RWPE2 (cell line): Measurements from ENCODE around the gene PCDHGA1.
A peak's percentile ranks its signal among the peaks of the same experiment; 100 is the strongest.
"Not testable (repeated sequence)": the region's sequence is repeated elsewhere in the genome, so short reads cannot be mapped to it uniquely, and the experiment has no call there.

Experiments used
- ATAC-seq: fragments of 200-7000 bp; cut with Tn5 transposase; 3 replicates; pipeline ENCODE4 v1.9.1; 2021; ENCODE audit warnings: low read depth
- DNase-seq: peaks from one replicate; pipeline ENCODE4 v3.0.0-alpha.2; 2020; ENCODE audit warnings: low spot score
- H3K27ac ChIP-seq: fragments of 450-650 bp; 2 replicates; pipeline ENCODE4 v1.5.1; 2017; ENCODE audit warnings: mild to moderate bottlenecking; ENCODE audit not compliant: poor library complexity, severe bottlenecking
- H3K27me3 ChIP-seq: fragments of 250-450 bp; sonication (Bioruptor Pico); 2 replicates; pipeline ENCODE4 v1.5.1; 2021; ENCODE audit warnings: mild to moderate bottlenecking, moderate library complexity; ENCODE audit not compliant: insufficient read depth, poor library complexity, severe bottlenecking
- H3K36me3 ChIP-seq: fragments of 250-450 bp; sonication (Bioruptor Pico); 2 replicates; pipeline ENCODE4 v1.5.1; 2020; ENCODE audit warnings: low read depth, mild to moderate bottlenecking, moderate library complexity
- H3K4me1 ChIP-seq: fragments of 250-450 bp; sonication (Bioruptor Pico); 2 replicates; pipeline ENCODE4 v1.5.1; 2021; ENCODE audit warnings: mild to moderate bottlenecking, moderate library complexity; ENCODE audit not compliant: insufficient read depth, poor library complexity, severe bottlenecking
- H3K4me3 ChIP-seq: fragments of 250-450 bp; sonication (Bioruptor Pico); 2 replicates; pipeline ENCODE4 v1.5.1; 2021; ENCODE audit warnings: mild to moderate bottlenecking, moderate library complexity; ENCODE audit not compliant: severe bottlenecking
- H3K9me3 ChIP-seq: fragments of 250-450 bp; sonication (Bioruptor Pico); 2 replicates; pipeline ENCODE4 v1.5.1; 2021; ENCODE audit warnings: mild to moderate bottlenecking, moderate library complexity; ENCODE audit not compliant: severe bottlenecking
- CTCF ChIP-seq: fragments of 450-650 bp; IDR thresholded peaks from one replicate; pipeline ENCODE4 v1.5.1; 2017; ENCODE audit warnings: mild to moderate bottlenecking, moderate library complexity; ENCODE audit not compliant: poor library complexity, severe bottlenecking

PCDHGA1 gene

GRCh38 chr5:141417494-141418172 is 87.3 kb downstream of the PCDHGA1 start, which contains the start of gene PCDHGB7:
PCDHGB7 (plus strand) TSS chr5:141417677; CDS start chr5:141417860, 183 bp downstream.
- peaks cover 56% of the 10 kb centered on the region for H3K9me3 ChIP-seq

GRCh38 chr5:141419074-141419880 is 89.0 kb downstream of the PCDHGA1 start:
- 0 out of 2 replicates have a peak, but pooled peaks cover 5% of the 10 kb centered on the region for H3K36me3 ChIP-seq
- no peak for ATAC-seq
- no peak for TF ChIP-seq CTCF
- no peaks in the 10 kb centered on the region for H3K4me1 ChIP-seq
- no peak overlapping the region for H3K27ac ChIP-seq
- H3K9me3 ChIP-seq = peaks cover 56% of the 10 kb centered on the region
- no peaks in the 10 kb centered on the region for H3K27me3 ChIP-seq
- no peak for DNase-seq
- H3K4me3 ChIP-seq = no peak overlapping the region

More at GRCh38 chr5:141417494-141418172, 87.3 kb downstream of the PCDHGA1 start, which contains the start of gene PCDHGB7:
- not testable (repeated sequence) for H3K27me3 ChIP-seq, H3K4me1 ChIP-seq, DNase-seq, H3K36me3 ChIP-seq, H3K27ac ChIP-seq
- ATAC-seq = peak; percentile 92
- TF ChIP-seq CTCF = peak; percentile 77
- peak within 1 kb of the TSS; percentile 17 for H3K4me3 ChIP-seq

GRCh38 chr5:141420855-141421488 is 90.7 kb downstream of the PCDHGA1 start, which contains the start of gene PCDHGA11:
PCDHGA11 (plus strand) TSS chr5:141421051; CDS start chr5:141421228, 177 bp downstream.
- TF ChIP-seq CTCF = peak; percentile 49
- Histone ChIP-seq H3K4me1 (no peaks in the 10 kb centered on the region), H3K4me3 (no peak within 1 kb of the TSS), H3K27ac (no peak within 1 kb of the TSS), H3K9me3 (peaks cover 65% of the 10 kb centered on the region), H3K36me3 (0 out of 2 replicates have a peak, but pooled peaks cover 5% of the 10 kb centered on the region), H3K27me3 (no peaks in the 10 kb centered on the region)
- ATAC-seq (no peak), DNase-seq (no peak)

- no peaks in the 10 kb centered on the region for H3K4me1 ChIP-seq
- DNase-seq (no peak), ATAC-seq (no peak)
- no peak overlapping the region for H3K4me3 ChIP-seq
- H3K27ac ChIP-seq = no peak overlapping the region
- 0 out of 2 replicates have a peak, but pooled peaks cover 5% of the 10 kb centered on the region for H3K36me3 ChIP-seq
- H3K27me3 ChIP-seq = no peaks in the 10 kb centered on the region
- TF ChIP-seq CTCF = no peak
- peaks cover 65% of the 10 kb centered on the region for H3K9me3 ChIP-seq
Measured at GRCh38 chr5:141421489-141421855, 91.2 kb downstream of the PCDHGA1 start.
